HG03575 (cell line): ENCODE measurements around the gene LIG4.
"Not testable (repeated sequence)": the region's sequence is repeated elsewhere in the genome, so short reads cannot be mapped to it uniquely, and the experiment has no call there.

Experiments used
- ATAC-seq: cut with Tn5 transposase; IDR thresholded peaks from one replicate; pipeline ENCODE4 v1.9.1; 2021; ENCODE audit not compliant: unreplicated experiment, insufficient number of reproducible peaks, low FRiP score; ENCODE audit errors: extremely low read depth

LIG4 gene

DNA sequence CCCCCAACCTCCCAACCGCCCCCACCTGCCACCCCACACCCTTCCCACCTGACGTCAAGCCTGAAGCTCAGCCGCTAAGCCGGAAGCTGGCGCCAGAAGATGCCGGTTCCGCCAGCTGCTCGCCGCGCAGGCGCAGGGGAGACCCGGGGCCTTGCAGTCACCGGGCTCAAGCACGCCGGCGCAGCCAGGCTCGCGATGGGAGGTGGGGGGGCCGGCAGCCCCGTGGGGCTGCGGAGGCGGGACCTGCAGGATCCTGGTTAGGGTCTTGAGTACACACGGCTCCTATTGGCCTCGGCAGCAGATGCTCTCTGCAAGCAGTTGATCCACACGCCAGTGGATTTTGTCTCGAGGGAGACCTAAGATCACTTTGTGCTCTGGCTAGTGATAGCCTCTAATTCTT lies at the start of gene LIG4:
TSS of gene LIG4 (minus strand) at position 101 of the 400 bp plus-strand sequence. CDS start 4,268 bp downstream, outside the sequence.
- peak; percentile 22 for ATAC-seq

DNA sequence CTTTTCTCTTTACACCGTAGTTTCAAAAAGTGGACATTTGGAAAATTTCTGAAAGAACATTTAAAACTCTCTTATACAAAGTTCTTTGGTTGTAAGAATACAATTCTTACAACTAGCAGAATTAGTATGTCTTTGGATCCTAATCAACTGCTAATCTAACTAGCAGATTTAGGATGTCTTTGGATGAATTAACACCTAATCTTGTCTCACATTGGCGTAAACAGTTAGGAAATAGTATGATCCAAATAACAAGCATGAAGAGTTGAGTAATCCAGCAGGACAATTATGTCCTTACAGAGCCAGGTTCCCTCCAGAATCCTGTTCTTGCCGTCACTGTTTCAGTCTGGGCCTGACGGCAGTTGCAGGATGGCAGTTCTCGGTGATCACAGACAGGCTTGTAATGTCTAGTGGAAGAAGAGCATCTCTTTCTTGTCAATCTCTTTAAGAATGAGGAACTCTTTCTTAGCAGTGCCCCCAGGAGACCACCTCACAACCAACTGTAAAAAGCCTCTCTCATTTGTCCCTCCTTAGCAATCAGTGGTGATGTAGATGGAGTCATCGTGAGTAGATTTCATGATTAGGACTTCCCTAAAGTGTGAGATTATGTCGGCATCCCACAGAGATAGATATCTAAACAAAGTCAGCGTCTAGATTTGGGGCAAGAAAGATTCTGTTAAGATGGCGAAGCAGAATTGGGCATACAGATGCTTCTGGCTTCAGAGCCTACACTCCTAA lies 48.5 kb upstream of the LIG4 start:
- no peak for ATAC-seq

DNA sequence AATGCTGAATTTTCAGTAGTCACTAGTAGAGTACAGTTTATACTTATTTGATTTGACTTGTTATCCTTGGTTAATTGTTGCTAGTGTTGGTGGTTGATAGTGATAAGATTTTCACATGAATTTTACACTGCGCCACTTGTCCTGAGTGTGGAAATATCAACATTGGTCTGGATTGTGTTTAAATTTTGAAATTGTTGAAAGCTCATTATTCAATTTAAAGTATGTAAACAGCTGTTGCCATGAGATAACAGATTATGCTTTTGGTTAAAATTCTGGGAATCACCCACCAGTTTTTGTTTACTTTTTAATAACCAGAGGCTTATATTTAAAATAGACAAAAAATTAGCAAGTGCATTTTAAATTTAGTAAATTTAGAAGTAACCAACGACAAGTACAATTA lies 41.9 kb upstream of the LIG4 start:
- no peak for ATAC-seq

DNA sequence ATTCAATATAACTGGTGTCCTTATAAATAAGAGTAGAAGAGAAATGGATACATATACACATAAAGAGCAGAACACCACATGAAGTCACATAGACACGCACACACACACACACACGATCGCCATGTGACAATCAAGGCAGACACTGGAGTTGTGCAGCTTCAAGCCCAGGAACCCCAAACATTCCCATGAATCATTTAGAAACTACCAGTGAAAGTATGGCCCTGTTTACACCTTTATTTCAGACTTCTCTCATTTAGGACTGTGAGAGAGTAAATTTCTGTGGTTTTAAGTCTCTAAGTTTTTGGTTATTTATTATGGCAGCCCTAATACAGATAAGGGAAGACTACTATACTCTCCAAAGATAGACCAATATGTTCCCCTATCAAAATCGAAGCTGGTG lies 33.8 kb upstream of the LIG4 start:
- ATAC-seq, result no peak

DNA sequence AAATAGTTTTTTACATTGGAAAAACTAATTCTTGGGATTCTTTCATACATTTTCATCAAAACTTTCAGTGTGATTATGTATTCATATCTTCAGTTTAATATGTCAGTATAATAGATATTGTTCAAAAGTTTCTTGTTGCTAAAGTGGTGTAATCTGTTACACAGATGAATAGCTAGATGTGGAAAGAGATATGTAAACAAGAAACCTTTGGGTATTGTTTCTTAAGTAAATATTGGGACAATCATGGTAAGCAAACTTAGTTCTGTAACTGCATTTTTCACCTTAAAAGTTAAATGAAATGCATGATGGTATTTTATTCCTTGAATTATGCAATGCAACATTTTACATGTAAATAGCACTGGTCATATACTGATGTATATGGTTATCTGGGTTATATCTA lies 15.0 kb upstream of the LIG4 start:
- no peak for ATAC-seq

DNA sequence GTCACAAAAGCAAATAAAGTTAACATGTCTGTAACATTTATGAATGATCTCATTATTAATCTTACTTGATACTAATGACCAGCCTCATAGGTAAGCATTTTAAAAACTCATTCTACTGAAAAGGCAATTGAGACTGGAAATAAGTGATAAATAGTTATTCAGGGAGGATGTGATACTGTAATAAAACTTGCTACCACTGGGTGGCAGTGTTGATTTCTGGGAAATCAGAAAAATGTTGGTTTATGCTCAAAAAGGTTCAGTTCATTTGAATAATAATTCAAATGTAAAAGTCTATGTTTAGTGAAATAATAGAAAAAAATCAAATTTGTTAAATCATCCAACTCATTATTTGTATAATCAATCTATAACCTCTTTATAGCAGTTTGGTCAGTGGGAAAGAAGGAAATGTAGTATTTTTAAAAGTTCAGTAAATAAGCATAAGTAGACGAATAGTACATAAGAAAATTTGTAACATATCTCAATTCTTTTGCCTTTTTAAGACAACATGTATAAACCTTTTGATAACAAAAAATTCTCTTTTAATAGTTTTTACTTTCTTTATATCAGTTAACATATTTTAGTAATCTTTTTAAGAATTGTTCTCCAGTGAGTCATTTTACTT lies 12.4 kb upstream of the LIG4 start:
- no peak for ATAC-seq

DNA sequence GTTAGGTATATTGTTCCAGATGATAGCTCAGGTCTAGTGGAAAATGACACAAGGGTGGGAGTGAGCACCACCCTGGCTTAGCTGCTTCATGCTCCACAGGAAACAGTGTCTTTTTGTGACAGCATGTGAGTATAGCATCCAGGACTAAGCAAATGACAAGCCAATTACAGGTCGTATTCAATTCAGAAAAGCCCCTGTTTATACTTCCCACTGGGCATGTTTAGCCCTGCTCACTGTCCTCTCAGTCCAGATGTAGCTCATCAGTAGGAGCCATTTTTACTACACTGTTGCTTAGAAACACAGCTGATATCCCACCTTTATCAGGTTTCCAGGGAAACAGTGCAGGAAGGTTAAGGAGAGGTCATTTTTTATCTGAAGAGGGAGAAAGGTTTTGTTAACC lies 10.8 kb upstream of the LIG4 start:
- no peak for ATAC-seq

DNA sequence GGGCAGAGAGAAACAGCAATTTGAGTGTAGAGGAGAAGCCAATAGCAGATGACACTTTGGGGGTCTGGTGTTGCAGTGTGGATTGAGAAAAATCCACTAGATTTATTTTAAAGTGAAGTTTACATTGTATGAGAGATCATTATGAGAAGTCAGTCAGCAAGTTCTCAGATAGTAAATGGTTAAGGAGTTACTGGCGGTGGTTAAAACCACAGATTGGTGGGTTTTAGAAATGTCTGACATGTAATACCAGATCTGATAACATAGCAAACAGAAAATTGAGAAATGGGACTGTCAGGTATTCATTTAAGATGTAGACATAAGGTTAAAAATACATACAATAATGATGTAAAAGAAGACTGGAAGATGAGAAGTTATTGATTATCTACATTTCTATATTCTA lies 10.1 kb upstream of the LIG4 start:
- ATAC-seq, result peak; percentile 50

DNA sequence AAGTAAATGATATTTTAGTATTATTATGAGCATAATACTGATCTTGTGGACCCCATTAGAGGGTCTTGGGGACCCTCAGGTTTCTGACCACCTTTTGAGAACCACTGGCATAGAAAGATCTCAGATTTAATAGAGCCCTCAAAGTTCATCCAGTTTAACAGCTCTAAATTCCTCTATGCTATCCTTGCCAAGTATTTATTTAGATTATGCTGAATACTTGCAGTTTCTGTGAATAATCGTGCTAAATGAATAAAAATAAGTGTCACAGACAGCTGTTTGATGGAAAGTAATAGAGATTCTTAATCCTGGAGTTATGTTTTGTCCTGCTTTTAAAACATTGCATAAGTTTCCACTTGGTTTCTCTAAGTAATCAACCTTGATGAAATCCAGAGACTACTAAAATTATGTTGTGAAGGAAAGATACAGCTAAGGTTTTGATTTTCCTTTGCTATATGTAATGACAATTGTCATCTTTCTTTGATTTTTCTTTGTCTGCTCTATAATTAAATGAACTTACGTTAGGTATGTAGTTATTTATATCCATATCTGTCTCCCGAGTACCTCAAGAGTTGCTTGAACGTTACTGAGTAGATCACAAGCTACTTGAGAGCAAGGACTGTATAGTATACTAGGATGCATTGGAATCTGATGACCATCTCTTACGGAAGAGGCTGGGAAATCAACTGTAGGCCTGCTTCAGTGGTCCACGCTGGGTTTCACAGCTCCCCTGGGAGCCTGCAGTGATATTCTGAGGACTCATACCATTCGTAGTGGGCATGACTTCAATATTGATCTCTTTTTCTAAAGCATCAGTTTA lies 8.6 kb upstream of the LIG4 start:
- ATAC-seq, result no peak

DNA sequence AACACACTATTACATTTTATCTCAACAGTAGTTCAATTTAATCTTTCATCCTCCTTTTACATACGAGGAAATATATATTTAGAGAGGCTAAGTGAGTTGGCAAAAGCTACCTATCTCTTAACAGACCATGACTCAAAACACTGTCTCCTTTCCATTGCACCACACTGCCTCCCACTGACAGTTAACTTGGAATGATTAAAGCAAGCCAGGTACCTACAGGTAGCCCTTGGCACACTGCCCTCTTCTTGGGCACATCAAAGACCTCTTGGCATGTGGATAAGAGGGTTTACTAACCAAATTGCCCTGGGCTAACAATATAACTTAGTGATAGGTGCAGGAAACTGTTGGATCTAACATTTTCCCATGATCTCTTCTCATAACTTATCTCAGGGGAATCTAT lies 4.7 kb upstream of the LIG4 start:
- ATAC-seq, result no peak

DNA sequence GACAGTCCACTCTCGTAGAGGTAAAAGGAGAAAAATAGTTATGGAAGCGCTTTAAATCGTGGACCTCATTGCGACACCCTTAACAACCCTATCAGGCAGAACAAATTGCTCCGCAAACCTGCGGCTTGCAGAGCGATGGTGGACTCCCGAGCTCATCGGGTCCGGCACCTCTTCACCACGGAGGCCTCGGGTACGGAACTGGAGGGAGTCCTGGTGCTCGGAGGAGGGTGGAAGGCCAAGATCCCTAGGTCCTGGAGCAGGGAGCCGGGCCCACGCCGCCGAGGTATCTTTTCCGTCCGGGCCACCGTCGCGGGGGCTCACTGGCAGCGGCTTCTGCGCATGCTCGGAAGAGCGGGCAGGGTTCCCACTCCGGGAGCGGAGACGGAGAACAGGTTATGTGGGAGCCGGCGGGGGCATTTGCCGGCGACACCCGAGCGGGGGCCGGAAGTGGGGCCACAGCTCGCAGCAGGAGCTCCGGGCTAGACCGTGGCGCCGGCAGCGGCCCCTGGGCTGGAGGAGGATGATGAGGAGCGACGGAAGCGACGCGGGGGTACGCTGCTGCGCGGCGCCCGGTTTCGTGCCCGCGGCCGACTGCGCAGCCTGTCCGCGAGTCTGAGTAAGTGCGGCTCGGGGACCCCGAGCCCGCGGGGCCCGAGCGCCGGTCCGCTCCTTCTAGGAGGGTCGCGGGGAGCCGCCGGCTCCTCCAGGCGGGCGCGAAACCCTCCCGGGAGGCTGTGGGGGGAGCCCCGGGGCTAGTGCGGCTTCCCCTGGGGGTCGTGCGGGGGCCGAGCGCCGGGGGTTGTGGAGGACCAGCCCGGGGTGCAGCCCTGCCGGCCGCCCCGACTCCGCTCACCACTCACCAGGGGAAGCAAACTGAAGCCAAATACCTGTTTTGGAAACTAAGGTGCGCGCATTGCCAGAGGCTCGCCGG lies 3.0 kb upstream of the LIG4 start, which contains the start of gene ABHD13:
TSS of gene ABHD13 (plus strand) at position 349 of the 931 bp plus-strand sequence. CDS start 10,827 bp downstream, outside the sequence.
- ATAC-seq, result peak; percentile 57

DNA sequence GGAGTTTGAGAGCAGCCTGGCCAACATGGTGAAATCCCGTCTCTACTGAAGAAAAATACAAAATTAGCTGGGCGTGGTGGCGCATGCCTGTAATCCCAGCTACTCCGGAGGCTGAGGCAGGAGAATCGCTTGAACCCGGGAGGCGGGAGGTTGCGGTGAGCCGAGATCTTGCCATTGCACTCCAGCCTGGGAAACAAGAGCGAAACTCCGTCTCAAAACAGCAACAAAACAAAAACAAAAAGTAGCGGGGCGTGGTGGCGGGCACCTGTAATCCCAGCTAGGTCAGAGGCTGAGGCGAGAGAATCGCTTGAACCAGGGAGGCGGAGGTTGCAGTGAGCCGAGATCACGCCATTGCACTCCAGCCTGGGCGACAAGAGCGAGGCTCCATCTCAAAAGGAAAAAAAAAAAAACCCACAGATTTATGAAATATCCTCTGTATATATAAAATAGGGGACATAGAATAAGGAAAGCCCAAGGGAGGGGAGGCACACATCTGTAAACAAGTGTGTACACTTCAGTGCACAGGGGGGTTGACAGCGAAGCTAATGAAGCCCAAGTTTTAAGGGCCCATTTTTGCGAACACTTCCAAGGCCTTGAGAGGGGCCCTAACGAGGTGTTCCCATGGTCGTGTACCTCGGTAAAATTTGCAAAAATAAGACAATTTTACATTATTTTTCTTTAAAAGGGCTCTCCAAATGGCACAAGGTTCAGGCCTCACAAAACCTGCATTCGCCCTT lies 2.1 kb upstream of the LIG4 start:
- not testable (repeated sequence) for ATAC-seq

DNA sequence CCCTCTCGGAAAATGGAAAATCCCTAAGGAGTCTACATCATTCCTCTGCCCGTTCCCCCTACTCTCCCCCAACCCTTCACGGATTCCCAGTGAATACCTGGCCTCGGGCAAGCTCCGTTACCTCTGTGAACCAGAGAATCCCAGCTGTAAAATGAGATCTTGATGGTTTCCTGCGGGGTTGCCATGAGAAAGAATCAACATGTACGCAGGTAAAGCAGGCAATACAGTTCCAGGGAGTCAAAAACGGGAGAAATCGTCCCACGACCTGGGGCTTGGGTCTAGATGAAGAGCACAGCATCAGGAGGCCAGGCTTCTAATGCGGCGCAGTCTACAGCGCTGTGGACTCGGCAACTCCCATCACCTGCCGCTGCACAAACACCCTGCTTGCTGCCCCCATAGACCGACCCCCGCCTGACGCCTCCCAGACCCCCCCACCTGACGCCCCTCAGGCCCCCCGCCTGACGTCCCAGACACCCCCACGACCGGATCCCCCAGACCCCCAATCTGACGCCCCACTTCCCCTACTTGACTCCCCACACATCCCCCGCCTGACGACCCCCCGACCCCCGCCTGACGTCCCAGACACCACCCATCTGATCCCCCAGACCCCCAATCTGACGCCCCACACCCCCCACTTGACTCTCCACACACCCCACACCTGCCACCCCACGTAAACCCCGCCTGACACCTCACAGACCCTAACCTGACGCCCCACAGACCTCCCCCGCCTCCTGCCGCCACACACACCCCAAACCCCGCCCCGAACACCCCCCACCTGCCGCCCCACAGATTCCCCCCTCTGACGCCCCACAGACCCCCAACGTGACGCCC lies 680 bp downstream of the LIG4 start:
- ATAC-seq, result no peak

DNA sequence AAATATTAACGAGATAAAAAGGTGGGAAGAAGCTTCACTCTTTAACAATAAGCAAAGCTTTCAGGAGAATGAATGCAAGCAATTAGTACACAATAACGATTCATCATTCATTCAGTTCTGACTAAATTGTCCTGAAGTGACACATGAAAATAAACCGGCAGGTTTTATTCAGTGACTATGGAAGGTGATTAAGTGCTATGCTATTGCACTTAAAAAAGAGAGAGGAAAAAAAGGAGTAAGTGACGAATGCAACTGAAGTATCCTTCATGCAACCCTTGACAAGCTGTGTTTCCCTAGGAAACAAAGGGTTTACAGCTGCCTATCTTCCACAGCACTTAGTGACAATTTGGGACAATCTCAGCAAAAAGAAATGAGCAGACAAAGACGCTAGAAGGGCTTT lies 1.4 kb downstream of the LIG4 start:
- ATAC-seq, result no peak

DNA sequence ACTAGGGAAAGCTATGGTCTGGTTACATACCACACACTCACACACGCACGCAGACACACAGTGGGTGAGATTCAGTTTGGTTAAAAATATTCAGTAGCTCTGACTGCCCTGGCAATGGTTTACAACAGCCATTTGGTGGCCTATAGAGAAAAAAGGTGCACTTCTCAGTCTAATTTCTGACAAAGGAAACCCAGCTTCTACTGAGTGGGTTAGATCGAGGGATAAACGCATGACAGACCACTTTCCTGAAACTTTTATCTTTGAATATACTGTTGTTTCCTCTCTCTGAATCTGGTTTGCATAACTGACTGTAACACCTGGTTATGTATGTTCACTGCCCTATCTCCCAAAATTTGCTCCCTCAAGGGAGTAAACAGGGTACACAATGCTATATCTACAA lies 2.5 kb downstream of the LIG4 start:
- peak; percentile 42 for ATAC-seq

DNA sequence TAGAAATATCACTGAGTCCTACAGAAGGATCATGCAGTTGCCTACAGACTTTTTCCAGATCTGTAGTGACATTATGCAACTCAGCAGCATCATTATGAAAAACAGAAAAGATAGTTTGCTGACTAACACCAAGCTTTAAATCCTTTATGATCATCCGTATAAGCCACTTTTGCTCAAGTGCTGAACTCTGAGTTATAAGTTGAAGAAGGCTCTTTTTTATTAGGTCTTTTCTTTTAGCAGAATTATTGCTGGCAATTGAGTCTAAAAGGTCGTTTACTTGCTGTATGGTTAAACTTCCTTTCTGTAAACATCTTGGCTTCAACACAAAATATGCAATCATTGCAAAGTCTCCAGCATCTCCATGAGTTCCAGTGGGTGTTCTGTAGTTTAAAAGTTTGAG lies 4.8 kb downstream of the LIG4 start:
- ATAC-seq, result no peak

DNA sequence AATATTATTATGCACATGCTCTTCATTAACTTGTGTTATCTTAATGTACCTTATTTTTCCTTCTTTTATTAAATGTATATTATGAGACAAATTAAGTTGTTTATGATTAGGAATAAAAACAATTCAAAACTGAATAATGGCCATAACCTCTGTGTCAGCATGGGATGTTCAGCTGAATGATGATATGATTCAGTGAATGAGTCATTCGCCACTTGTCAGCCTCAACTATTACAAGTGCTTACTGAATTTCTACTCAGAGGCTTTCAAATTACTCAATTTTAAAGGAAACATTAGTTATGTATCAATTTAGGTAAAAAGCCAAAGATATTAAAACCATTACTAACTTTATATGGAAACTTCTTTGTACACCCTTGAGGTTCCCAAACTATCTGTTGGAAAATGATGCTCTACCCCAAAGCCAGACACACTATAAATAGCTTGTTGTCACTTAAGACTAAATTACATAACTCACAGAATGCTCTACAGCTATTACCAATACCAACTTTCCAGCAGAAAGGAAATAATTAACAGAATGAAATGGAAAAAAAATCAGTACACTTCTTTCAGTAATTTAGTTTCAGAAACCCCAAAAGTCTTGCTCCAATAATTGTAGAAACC lies 14.4 kb downstream of the LIG4 start:
- ATAC-seq, result no peak
